Measurements from ENCODE around the gene PRICKLE4. TPM values are rescaled to one million over a fixed set of nuclear protein-coding genes. Genes with fewer than 3 reads are reported as not detected.

Gene PRICKLE4
- total RNA-seq, 1 donor from 2014 or later = 5.9 TPM

- TF ChIP-seq, protein P1, sequence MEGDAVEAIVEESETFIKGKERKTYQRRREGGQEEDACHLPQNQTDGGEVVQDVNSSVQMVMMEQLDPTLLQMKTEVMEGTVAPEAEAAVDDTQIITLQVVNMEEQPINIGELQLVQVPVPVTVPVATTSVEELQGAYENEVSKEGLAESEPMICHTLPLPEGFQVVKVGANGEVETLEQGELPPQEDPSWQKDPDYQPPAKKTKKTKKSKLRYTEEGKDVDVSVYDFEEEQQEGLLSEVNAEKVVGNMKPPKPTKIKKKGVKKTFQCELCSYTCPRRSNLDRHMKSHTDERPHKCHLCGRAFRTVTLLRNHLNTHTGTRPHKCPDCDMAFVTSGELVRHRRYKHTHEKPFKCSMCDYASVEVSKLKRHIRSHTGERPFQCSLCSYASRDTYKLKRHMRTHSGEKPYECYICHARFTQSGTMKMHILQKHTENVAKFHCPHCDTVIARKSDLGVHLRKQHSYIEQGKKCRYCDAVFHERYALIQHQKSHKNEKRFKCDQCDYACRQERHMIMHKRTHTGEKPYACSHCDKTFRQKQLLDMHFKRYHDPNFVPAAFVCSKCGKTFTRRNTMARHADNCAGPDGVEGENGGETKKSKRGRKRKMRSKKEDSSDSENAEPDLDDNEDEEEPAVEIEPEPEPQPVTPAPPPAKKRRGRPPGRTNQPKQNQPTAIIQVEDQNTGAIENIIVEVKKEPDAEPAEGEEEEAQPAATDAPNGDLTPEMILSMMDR (IDR thresholded peaks at IDR 0.05) = no peak
- DNase-seq (ENCODE audit: low spot score) = peak; percentile 59
- no peaks in the 10 kb centered on the region for H3K27me3 Mint-ChIP-seq (ENCODE audit: low read depth)
- H3K27ac Mint-ChIP-seq (ENCODE audit: unreplicated experiment) = no peak overlapping the region
- H3K4me3 Mint-ChIP-seq (ENCODE audit: unreplicated experiment) = no peak overlapping the region
- H3K4me1 Mint-ChIP-seq (ENCODE audit: low read depth) = peaks cover 26% of the 10 kb centered on the region
- H3K36me3 Mint-ChIP-seq (ENCODE audit: low read depth) = peaks cover 3% of the 10 kb centered on the region
- no peaks in the 10 kb centered on the region for H3K9me3 Mint-ChIP-seq (ENCODE audit: low read depth)
Observed at GRCh38 chr6:41783106-41783780, 2.7 kb downstream of the PRICKLE4 start.

GRCh38 chr6:41784581-41785171, 4.1 kb downstream of the PRICKLE4 start:
- Mint-ChIP-seq H3K4me3 (ENCODE audit: unreplicated experiment) (no peak overlapping the region), H3K9me3 (ENCODE audit: low read depth) (no peaks in the 10 kb centered on the region), H3K36me3 (ENCODE audit: low read depth) (peaks cover 3% of the 10 kb centered on the region), H3K27me3 (ENCODE audit: low read depth) (no peaks in the 10 kb centered on the region), H3K4me1 (ENCODE audit: low read depth) (peaks cover 26% of the 10 kb centered on the region), H3K27ac (ENCODE audit: unreplicated experiment) (no peak overlapping the region)
- peak; percentile 48 for DNase-seq (ENCODE audit: low spot score)
- TF ChIP-seq, protein P1 (IDR thresholded peaks at IDR 0.05) = no peak

GRCh38 chr6:41785254-41785653, 4.7 kb downstream of the PRICKLE4 start:
- peaks cover 26% of the 10 kb centered on the region for H3K4me1 Mint-ChIP-seq (ENCODE audit: low read depth)
- no peaks in the 10 kb centered on the region for H3K27me3 Mint-ChIP-seq (ENCODE audit: low read depth)
- peak; percentile 60 for DNase-seq (ENCODE audit: low spot score)
- H3K9me3 Mint-ChIP-seq (ENCODE audit: low read depth) = no peaks in the 10 kb centered on the region
- no peak overlapping the region for H3K4me3 Mint-ChIP-seq (ENCODE audit: unreplicated experiment)
- peaks cover 3% of the 10 kb centered on the region for H3K36me3 Mint-ChIP-seq (ENCODE audit: low read depth)
- no peak overlapping the region for H3K27ac Mint-ChIP-seq (ENCODE audit: unreplicated experiment)
- TF ChIP-seq, protein P1 (IDR thresholded peaks at IDR 0.05) = no peak

DNA sequence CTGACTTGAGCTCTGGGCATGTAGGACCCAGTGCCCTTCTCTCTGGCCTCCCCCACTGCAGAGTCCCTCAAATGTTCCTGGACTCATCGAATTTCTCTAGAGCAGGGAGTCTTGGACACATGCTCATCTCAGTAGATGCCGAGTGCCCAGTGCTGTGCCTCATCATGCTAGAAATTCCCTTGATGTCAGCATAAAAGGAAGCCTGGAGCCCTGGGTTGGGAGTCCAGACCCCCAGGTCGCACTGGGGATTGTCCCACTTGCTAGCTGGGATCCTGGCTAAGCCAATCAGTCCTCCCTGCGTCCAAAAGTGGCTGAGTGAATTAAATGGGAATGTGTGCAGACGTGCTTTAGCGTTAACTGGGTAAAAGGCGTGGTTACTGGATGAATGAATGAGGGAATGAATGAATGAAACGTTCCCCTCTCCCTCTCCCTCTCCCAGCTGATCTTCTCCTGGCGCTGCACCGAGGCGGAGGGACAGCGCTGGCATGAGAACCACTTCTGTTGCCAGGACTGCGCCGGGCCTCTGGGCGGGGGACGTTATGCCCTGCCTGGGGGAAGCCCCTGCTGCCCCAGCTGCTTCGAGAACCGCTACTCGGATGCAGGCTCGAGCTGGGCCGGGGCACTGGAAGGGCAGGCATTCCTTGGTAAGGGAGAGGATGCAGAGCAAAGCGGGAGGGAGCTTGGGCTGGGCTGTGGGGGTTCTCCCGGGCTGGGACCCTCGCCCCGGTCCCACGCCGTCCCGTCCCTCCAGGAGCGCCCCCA, 5.3 kb downstream of the PRICKLE4 start:
- TF ChIP-seq, protein P1 (IDR thresholded peaks at IDR 0.05) = no peak
- DNase-seq (ENCODE audit: low spot score) = peak; percentile 83
- Mint-ChIP-seq H3K4me1 (ENCODE audit: low read depth) (peaks cover 26% of the 10 kb centered on the region), H3K36me3 (ENCODE audit: low read depth) (peaks cover 3% of the 10 kb centered on the region), H3K4me3 (ENCODE audit: unreplicated experiment) (peak overlapping the region; percentile 89), H3K27ac (ENCODE audit: unreplicated experiment) (peak overlapping the region; percentile 41), H3K27me3 (ENCODE audit: low read depth) (no peaks in the 10 kb centered on the region), H3K9me3 (ENCODE audit: low read depth) (no peaks in the 10 kb centered on the region)

DNA sequence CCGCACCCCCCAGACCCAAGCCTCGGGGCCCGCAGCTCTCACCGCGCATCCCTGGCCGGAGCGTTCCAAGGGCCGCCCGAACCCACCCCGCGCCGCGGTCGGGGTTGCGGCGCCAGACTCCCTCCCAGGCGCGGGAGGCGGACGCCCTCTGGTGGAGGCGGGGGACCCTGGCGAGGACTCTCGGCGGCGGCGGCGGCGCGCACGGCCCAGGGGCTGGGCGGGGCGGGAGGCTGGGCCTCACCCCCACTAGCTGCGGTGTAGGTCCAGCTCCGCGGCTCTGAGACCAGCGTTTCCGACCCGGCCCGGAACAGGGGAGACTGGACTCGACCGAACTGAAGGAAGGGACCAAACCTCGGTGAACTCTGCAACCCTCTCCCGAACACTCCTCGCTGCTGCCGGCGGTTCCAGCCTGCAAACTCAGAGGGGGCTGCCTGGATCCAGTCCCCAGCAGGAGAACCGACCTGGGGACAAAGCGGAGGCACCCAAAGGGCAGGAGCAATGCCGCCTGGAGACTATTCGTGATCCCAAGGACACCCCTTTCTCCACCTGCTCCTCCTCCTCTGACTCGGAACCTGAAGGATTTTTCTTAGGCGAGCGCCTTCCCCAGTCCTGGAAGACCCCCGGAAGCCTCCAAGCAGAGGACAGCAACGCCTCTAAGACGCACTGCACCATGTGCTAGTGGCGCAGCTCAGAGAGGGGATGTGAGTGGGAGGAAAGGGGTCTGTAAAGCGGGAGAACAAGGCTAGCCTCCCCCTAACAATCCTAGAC, 6.1 kb downstream of the PRICKLE4 start:
- Mint-ChIP-seq H3K36me3 (ENCODE audit: low read depth) (peaks cover 3% of the 10 kb centered on the region), H3K9me3 (ENCODE audit: low read depth) (no peaks in the 10 kb centered on the region), H3K27ac (ENCODE audit: unreplicated experiment) (peak overlapping the region; percentile 98), H3K4me1 (ENCODE audit: low read depth) (peaks cover 18% of the 10 kb centered on the region), H3K27me3 (ENCODE audit: low read depth) (no peaks in the 10 kb centered on the region), H3K4me3 (ENCODE audit: unreplicated experiment) (peak overlapping the region; percentile 89)
- TF ChIP-seq, protein P1 (IDR thresholded peaks at IDR 0.05) = peak; percentile 81
- DNase-seq (ENCODE audit: low spot score) = peak; percentile 92

Data from chondrocyte (in vitro differentiated cells).